K562 (cell line): ENCODE results near the gene REP15. TPM values are rescaled to one million over a fixed set of nuclear protein-coding genes. Genes with fewer than 3 reads are reported as not detected.

Experiments
- ATF2 ChIP-seq: sonication (generic); formaldehyde crosslinking; IDR thresholded peaks from 2 replicates; pipeline ENCODE4 v1.8.1; 2022; ENCODE audit warnings: missing genetic modification reagents
- ATF3 ChIP-seq, 2 experiments: fragments of 450-650 bp in 1 of 2; sonication (generic) in 1 of 2; formaldehyde crosslinking in 1 of 2; IDR thresholded peaks in 1 of 2; conservative IDR thresholded peaks in 1 of 2; 2 replicates each; pipeline versions ENCODE4 v1.6.1 to v1.8.1; 2016 to 2023; ENCODE audit warnings: mild to moderate bottlenecking in 2 of 2, moderate library complexity in 2 of 2, inconsistent platforms in 1 of 2, missing genetic modification reagents in 1 of 2
- CBFB ChIP-seq: sonication (generic); formaldehyde crosslinking; IDR thresholded peaks from 2 replicates; pipeline ENCODE4 v1.4.0; 2020; ENCODE audit warnings: mild to moderate bottlenecking, missing genetic modification reagents
- DNMT1 ChIP-seq: fragments of 450-650 bp; IDR thresholded peaks from 2 replicates; pipeline ENCODE4 v1.6.1; 2016; ENCODE audit warnings: antibody characterized with exemption, mild to moderate bottlenecking
- GABPA ChIP-seq: fragments of 200-800 bp; sonication (Bioruptor generic); conservative IDR thresholded peaks from 2 replicates; pipeline ENCODE4 v1.6.1; 2016; ENCODE audit warnings: low read depth, missing genetic modification characterization, missing compliant biosample characterization
- HDAC2 ChIP-seq: fragments of 450-650 bp; IDR thresholded peaks from 2 replicates; pipeline ENCODE4 v1.6.1; 2016; ENCODE audit warnings: mild to moderate bottlenecking
- HDAC3 ChIP-seq: fragments of 450-650 bp; IDR thresholded peaks from 2 replicates; pipeline ENCODE4 v1.6.1; 2018; ENCODE audit warnings: borderline replicate concordance, mild to moderate bottlenecking, moderate library complexity; ENCODE audit not compliant: partially characterized antibody
- JUND ChIP-seq, 2 experiments: IDR thresholded peaks; 2 replicates in 1 of 2; 3 replicates in 1 of 2; pipeline ENCODE4 v1.6.1; 2011; ENCODE audit warnings: borderline replicate concordance in 2 of 2, low read depth in 2 of 2, low read length in 2 of 2, improper control_type of control experiment in 1 of 2, missing biosample characterization in 1 of 2, missing genetic modification characterization in 1 of 2, missing genetic modification reagents in 1 of 2
- KDM4B ChIP-seq, 2 experiments: fragments of 450-650 bp in 1 of 2; sonication (generic) in 1 of 2; IDR thresholded peaks; 2 replicates each; pipeline ENCODE4 v1.6.1; 2016 to 2017; ENCODE audit warnings: borderline replicate concordance in 2 of 2, antibody characterized with exemption in 1 of 2, low read depth in 1 of 2, mild to moderate bottlenecking in 1 of 2
- MCM5 ChIP-seq: fragments of 450-650 bp; IDR thresholded peaks from 2 replicates; pipeline ENCODE4 v1.6.1; 2016; ENCODE audit warnings: low read depth
- RBBP5 ChIP-seq: fragments of 200-600 bp; sonication (generic); IDR thresholded peaks from 2 replicates; pipeline ENCODE4 v1.6.1; 2012; ENCODE audit warnings: borderline replicate concordance, mild to moderate bottlenecking, low read length, control low read depth, inconsistent platforms; ENCODE audit not compliant: insufficient read depth, poor library complexity, severe bottlenecking
- SAFB2 ChIP-seq: fragments of 200-400 bp; formaldehyde crosslinking; IDR thresholded peaks from 2 replicates; pipeline ENCODE4 v1.6.1; 2018; ENCODE audit warnings: borderline replicate concordance, low read length, low read depth, moderate library complexity; ENCODE audit not compliant: severe bottlenecking
- SMARCA5 ChIP-seq: fragments of 450-650 bp; IDR thresholded peaks from 2 replicates; pipeline ENCODE4 v1.6.1; 2016
- SRSF7 ChIP-seq: fragments of 200-400 bp; formaldehyde crosslinking; optimal IDR thresholded peaks from 2 replicates; pipeline ENCODE3; 2017; ENCODE audit warnings: mild to moderate bottlenecking, low read depth, low read length
- TFAM ChIP-seq: fragments of 250-450 bp; sonication (Bioruptor Pico); conservative IDR thresholded peaks from 2 replicates; pipeline ENCODE4 v1.5.0; 2021; ENCODE audit warnings: mild to moderate bottlenecking, moderate library complexity
- YBX1 ChIP-seq: fragments of 450-650 bp; IDR thresholded peaks from 2 replicates; pipeline ENCODE4 v1.7.1; 2016; ENCODE audit warnings: mild to moderate bottlenecking
- ZBTB34 ChIP-seq: fragments of 250-450 bp; sonication (Bioruptor Pico); IDR thresholded peaks from 2 replicates; pipeline ENCODE4 v1.8.0; 2021; ENCODE audit warnings: mild to moderate bottlenecking, moderate library complexity
- ZNF347 ChIP-seq: fragments of 450-650 bp; formaldehyde crosslinking; IDR thresholded peaks from 2 replicates; pipeline ENCODE4 v1.4.0; 2020; ENCODE audit warnings: low read depth, mild to moderate bottlenecking, moderate library complexity
- ZNF586 ChIP-seq: fragments of 450-650 bp; formaldehyde crosslinking; conservative IDR thresholded peaks from 2 replicates; pipeline ENCODE4 v1.4.0; 2020; ENCODE audit warnings: mild to moderate bottlenecking, moderate library complexity
- ZNF644 ChIP-seq: fragments of 200-800 bp; sonication (Bioruptor generic); IDR thresholded peaks from 2 replicates; pipeline ENCODE4 v1.6.1; 2016; ENCODE audit warnings: low read depth, missing genetic modification characterization, missing compliant biosample characterization
- ZNF764 ChIP-seq: fragments of 250-450 bp; sonication (Bioruptor Pico); IDR thresholded peaks from 2 replicates; pipeline ENCODE4 v1.4.0; 2020; ENCODE audit warnings: low read depth, mild to moderate bottlenecking, moderate library complexity
- ZNF778 ChIP-seq: fragments of 450-650 bp; formaldehyde crosslinking; IDR thresholded peaks from 2 replicates; pipeline ENCODE4 v1.4.0; 2020; ENCODE audit warnings: mild to moderate bottlenecking, moderate library complexity
- polyA plus RNA-seq, 8 experiments: library from polyadenylated mRNA; depleted of rRNA in 4 of 8; stranded (reverse) in 5 of 8; unstranded in 3 of 8; fragments of >200 nt; fragmentation: Nextera tagmentation in 2 of 8; fragmentation: Illumina TruSeq in 1 of 8; extraction: Ambion mirVana in 2 of 8; extraction: Trizol in 1 of 8; gene quantifications; 2 replicates each; pipeline versions ENCODE4 v1.2.1 to v1.2.3, GENCODE V29; 2011 to 2014; ENCODE audit warnings: inconsistent platforms in 1 of 8, missing spikeins in 1 of 8
- total RNA-seq, 7 experiments: library from RNA; depleted of rRNA in 6 of 7; stranded (reverse); fragments of >200 nt in 6 of 7; fragmentation: Illumina TruSeq in 2 of 7; extraction: Trizol in 2 of 7; gene quantifications; 2 replicates each; pipeline versions ENCODE4 v1.2.1 to v1.2.3, GENCODE V29; 2011 to 2021; ENCODE audit warnings: low replicate concordance in 1 of 7

Gene REP15
- total and polyA plus RNA-seq, 9 of the 15 experiments (the other 6 are each of a cell fraction or from before 2014, with no cell fraction given), result not detected

GRCh38 chr12:27703720-27704452 is 7.6 kb downstream of the REP15 start (continued):
- TF ChIP-seq ZNF644 (tag) (no peak), RBBP5 (no peak), ZNF586 (CRISPR knock-in tag) (no peak), ATF2 (CRISPR knock-in tag) (no peak), CBFB (CRISPR knock-in tag) (no peak), KDM4B (IDR thresholded peaks at IDR 0.05; ENCODE audit: borderline replicate concordance in 2 of 2, low read depth in 1 of 2) (no peak), TFAM (no peak), HDAC3 (no peak), DNMT1 (no peak), SAFB2 (no peak), ZNF778 (CRISPR knock-in tag) (no peak), ZNF764 (CRISPR knock-in tag) (no peak), JUND (IDR thresholded peaks at IDR 0.05; ENCODE audit: borderline replicate concordance, low read depth, low read length) (peak; percentile 75), JUND (tag; IDR thresholded peaks at IDR 0.05; ENCODE audit: borderline replicate concordance, low read depth, low read length) (no peak; the same call in 2 of the 3 replicates), GABPA (tag) (no peak), YBX1 (no peak), ATF3 (IDR thresholded peaks at IDR 0.05) (peak; percentile 82; the same call in 1 of the 2 replicates), ATF3 (CRISPR knock-in tag; conservative IDR thresholded peaks at IDR 0.05) (no peak), HDAC2 (no peak), ZNF347 (CRISPR knock-in tag) (no peak), ZBTB34 (no peak), MCM5 (no peak), SRSF7 (no peak), SMARCA5 (no peak)
